ENCODE data around the gene PRKAR2B.

PRKAR2B gene

DNA sequence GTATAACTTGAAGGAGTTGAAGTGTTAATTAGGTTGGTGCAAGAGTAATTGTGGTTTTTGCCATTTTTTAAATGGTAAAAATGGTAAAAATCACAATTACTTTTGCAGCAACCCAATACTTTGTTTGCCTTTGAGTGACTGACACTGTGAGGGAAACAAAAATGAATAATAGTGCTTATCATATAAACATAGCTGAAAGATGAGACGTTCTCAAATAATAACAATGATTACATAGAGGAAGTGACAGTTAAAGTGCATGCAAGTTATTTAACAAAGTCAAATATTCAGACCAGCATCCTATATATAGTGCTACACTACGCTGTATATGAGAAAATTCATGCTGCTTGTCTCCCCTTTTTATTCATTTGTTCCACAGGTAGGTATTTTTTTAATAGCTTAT is 119.6 kb downstream of the PRKAR2B start:
- DNase-seq, result no peak

- DNase-seq, result no peak
Measured at GRCh38 chr7:107165341-107165740, 120.8 kb downstream of the PRKAR2B start.

DNA sequence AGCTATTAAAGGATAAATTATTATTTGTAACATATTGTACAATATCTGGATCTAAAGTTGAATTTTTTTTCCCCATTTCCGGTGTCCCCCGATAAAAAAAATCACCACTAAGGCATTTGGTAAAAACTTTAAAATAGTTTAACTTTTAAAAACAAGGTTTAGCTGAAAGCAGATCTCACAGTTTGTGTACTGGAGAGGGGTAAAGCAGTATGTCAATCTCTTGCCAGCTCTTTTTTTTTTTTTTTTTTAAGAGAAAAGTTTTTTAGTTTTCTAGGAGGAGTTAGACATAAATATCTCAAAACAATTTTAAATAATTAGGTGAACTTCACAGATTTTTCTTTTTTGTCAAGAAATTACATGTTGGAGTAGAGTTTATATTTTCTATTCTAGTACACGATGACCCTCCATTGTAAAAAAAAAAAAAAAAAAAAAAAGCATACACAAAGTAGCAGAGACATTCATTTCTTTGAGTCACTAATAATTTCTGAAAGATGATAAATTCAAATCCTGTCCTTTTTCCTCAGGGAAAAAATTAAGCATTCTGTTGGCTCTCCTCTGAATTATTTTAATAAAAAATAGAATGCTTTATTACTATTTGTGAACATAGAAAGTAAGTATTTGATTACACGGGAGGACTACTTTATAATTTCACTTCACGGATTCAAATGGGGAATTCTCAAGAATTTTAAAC is 122.4 kb downstream of the PRKAR2B start:
- DNase-seq, result no peak

DNA sequence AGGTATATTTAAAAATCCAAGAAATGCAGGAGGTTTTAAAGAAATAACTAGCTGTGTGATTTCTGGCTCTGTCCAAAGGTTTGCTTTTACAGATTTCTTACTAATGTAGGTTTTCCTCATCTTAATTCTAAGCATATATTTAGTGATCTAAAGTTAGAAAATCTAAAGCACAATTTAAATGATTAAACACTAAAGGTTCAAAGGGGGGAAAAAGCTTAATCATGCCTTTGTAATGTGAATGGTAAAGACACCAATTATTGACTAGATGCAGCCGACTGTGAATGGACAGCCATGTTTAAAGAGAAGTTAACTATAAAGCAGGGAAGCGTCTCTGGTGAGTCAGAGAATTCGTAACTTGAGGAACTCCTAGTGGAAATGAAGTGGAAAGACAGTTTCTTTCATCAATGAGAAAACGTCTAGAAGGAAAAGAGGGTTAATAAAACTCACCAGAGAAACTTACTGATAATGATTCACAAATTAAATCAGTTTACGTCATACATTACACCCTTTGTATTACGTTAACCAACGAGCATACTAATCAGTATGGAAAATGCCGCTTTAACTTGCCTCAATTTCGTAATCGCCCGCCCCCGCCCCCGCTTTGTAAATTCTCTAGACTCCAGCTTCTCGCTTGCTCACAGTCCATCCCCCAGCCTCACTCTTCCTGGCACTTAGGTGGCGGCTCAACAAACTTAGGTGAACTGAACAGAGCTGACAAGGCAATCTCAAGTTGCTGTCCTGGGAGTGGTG is 123.2 kb downstream of the PRKAR2B start:
- DNase-seq, result peak; percentile 66

GRCh38 chr7:107168233-107169119 is 124.0 kb downstream of the PRKAR2B start, which contains the start of gene HBP1:
Gene HBP1 (plus strand): TSS chr7:107169003. CDS start chr7:107179894, 10,891 bp downstream.
- DNase-seq, result peak; percentile 97

DNA sequence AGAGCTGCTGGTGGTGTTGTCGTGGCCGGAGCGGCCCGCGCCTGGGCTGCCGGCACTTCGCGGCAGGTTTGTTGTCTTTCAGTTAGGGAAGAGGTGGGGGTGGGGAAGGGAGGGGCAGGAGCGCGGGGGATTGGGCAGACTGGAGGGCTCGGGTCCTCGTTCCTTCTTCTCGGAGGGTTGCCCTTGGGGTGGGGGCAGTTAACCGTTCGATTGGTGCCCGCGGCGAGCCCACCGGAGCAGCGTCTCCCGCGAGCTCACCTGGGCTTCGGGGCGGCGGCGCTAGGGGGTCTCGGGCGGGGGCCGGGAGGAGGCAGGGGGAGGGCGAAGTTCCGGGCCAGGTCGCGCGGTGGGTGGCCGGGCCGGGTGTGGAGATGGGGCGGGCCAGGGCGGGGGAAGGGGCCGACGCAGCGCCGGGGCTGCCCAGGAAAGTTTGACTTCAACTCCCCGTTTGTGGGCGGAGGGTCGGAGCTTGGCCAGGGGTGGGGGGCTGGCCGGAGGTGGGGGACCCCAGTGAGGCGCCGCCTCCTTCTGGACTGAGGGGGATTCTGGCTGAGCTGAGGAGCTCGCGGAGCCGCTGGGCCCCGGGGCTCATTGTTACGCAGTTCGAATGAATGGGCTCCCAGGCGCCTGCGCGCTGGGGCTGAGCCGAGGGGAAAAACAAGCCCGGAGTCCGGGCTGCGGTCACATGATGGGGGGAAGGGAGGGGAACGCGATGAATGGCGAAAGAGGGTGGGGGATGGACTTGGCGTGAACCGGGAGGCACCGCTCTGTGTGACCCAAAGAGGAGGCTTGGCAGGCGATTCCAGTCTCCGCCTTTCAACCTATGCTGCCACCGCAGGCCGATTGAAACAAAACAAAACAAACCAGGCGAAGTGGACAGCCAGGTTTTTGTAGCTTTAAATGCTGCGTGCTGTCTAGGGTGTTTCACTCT is 124.9 kb downstream of the PRKAR2B start:
- DNase-seq, result peak; percentile 78

DNA sequence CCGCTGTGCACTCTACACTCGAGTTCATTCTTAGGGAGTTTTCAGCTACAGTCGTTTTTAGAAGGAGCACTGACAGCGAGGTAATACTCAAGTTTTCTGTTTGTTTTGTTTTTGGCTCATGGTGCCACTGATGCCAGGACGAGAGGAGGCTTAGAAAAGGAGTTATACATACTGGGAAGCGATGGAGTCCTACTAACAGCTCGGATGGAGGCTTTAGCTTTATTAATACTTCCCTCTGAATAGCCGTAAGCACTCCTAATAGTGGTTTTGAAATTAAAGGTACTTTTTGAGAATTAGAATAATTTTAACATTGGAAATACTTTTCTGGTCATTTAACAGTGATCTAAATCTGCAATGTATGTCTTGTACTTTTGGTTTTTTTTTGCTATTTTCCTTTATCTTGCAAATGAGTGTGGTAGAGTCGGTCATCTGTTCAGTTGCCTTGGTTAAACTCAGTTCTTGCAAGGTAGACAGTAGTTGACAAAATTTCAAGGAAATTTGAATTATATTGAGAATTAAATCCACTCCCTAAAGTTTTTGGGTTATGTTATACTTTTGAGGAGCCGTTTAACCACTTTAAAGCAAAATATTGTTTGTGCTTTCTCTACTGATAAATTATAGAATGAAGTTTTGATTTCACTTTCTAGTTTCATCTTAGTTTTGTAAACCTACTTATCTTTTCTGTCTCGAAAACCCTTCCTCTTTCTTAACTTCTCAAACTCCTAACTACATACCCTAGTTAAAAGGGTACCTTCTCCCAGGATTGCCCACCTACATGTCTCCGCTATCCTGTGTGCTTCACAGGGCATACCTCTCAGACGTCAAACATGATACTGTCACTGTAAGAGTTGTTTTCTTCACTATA is 125.8 kb downstream of the PRKAR2B start:
- no peak for DNase-seq

- no peak for DNase-seq
Measured at GRCh38 chr7:107171496-107171895, 127.0 kb downstream of the PRKAR2B start.

GRCh38 chr7:107172276-107173032 is 127.9 kb downstream of the PRKAR2B start:
- DNase-seq, result no peak

DNA sequence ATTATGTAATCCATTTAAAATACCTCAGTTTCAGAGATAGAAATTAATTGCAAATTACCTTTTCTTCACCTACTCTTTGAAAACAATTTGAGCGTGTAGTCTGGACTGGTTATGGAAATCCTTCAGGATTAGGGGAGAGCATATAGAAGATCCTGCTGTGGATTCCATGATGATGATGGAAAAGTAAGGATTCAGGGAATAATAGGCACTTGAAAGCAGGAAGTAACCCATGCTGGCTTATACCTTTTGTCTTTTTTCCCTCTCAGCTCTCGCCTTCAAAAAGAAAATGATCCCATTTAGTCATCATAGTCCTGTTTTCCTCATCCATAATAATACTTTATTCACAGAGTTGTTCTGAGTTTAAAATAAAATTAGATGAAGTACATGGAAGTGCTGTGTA is 128.7 kb downstream of the PRKAR2B start:
- DNase-seq, result no peak

GRCh38 chr7:107173691-107174406 is 129.3 kb downstream of the PRKAR2B start:
- no peak for DNase-seq

DNA sequence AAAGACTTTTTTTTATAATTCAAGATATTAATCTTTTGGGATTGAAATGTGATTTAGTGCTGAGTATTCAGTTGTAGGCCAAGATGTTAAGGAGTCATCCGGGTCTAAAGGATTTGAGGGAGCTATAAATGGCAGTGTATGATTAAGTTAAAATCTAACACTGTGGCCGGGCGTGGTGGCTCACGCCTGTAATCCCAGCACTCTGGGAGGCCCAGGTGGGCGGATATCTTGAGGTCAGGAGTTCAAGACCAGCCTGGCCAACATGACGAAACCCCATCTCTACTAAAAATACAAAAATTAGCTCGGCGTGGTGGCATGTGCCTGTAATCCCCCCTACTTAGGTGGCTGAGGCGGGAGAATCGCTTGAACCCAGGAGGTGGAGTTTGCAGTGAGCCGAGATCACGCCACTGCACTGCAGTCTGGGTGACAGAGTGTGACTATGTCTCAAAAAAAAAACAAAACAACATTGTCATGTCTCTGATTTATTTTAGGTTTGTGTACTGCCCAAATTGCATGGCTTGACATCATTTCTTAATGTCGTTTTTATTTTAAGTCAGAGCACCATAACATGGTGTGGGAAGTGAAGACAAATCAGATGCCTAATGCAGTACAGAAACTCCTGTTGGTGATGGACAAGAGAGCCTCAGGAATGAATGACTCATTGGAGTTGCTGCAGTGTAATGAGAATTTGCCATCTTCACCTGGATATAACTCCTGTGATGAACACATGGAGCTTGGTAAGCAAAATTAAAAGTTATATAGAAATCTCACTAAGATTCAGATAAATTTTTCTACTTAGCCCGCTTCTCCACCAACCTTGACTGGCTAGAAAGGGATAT is 135.0 kb downstream of the PRKAR2B start:
- no peak for DNase-seq

DNA sequence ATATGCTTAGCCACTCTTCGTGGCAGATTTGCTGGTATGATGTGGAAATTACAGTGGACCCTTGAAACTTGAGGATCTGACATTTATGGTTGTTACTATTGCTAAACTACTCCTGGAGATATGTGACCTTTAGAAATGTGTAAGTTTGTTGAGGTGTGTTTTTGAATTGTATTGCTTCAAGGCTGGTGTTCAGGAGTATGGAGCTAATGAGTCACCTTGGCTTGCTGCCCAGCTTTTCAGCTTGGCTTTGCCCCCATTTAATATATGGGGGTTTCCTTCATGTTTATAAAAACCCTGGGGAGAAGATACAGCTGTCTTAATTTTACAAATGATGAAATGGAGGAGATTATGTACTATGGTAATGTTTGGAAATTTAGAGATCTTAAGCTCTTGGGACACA is 135.9 kb downstream of the PRKAR2B start:
- DNase-seq, result peak; percentile 55

DNA sequence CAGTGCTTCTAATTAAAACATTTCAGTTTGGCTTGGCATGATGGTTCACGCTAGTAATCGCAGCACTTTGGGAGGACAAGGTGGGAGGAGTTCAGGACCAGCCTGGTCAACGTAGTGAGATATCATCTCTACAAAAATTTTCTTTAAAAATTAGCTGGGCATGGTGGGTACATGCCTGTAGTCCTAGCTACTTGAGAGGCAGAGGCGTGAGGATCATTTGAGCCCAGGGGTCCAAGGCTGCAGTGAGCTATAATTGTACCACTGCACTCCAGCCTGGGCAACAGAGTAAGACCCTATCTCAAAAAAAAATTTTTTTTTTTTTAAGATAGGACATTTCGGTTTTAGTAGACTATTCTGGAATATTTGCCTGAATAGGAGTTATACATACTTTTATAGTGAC is 136.7 kb downstream of the PRKAR2B start:
- DNase-seq, result no peak

DNA sequence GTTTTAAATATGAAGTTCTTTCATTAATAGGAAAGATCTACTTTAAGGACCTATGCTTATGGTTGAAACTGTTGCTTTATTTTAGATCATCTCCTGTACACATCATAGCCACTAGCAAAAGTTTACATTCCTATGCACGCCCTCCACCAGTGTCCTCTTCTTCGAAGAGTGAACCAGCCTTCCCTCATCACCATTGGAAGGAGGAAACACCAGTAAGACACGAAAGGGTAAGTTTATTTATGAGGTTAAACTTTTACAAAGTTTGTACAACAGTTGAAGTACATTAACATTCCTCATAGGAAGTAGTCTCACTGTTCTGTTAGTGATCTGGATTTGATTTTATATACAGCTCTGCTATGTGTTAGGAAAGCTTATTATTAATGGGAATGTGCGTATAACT is 141.2 kb downstream of the PRKAR2B start:
- DNase-seq, result no peak

- no peak for DNase-seq
Measured at GRCh38 chr7:107186240-107186639, 141.7 kb downstream of the PRKAR2B start.

GRCh38 chr7:107187774-107188173 is 143.3 kb downstream of the PRKAR2B start:
- DNase-seq, result no peak

- no peak for DNase-seq
Measured at GRCh38 chr7:107190090-107190489, 145.6 kb downstream of the PRKAR2B start.

- DNase-seq, result no peak
Measured at GRCh38 chr7:107194052-107194451, 149.5 kb downstream of the PRKAR2B start.

Measured in effector CD4-positive, alpha-beta T cell (primary cell).